ENCODE results near the gene HEPACAM2. TPM values are rescaled to one million over a fixed set of nuclear protein-coding genes. Genes with fewer than 3 reads are reported as not detected.

The HEPACAM2 gene
- total and polyA plus RNA-seq, 2 experiments from 2014 or later: not detected

- TF ChIP-seq EZH2phosphoT487 (IDR thresholded peaks at IDR 0.05; ENCODE audit: insufficient read depth, low read depth) (no peak), EZH2 (IDR thresholded peaks at IDR 0.05; ENCODE audit: insufficient read depth, poor library complexity, severe bottlenecking) (no peak)
- no peak overlapping the region for H3K27ac ChIP-seq
- no peaks in the 10 kb centered on the region for H3F3A ChIP-seq (ENCODE audit: insufficient read depth)
- 79 to 80% methylated on average over 2 of the region's 2 CpGs for WGBS, 2 experiments (ENCODE audit: low coverage in 1 of 2, low lambda C conversion rate in 2 of 2, missing lambda C conversion rate in 2 of 2)
- no peaks in the 10 kb centered on the region for H3K27me3 ChIP-seq (replicated peaks; ENCODE audit: insufficient read depth)
- H3K9me3 ChIP-seq (ENCODE audit: low read depth): no peaks in the 10 kb centered on the region
- no peak overlapping the region for H3K4me2 ChIP-seq (ENCODE audit: unreplicated experiment)
- in situ Hi-C loops (cut with MboI): no loop called here
- H3K4me1 ChIP-seq (ENCODE audit: insufficient read depth): no peaks in the 10 kb centered on the region
- H3K9ac ChIP-seq: no peak overlapping the region
- H4K20me1 ChIP-seq (ENCODE audit: insufficient read depth): no peaks in the 10 kb centered on the region
- 0 out of 2 replicates have a peak, but pooled peaks cover 3% of the 10 kb centered on the region for H3K36me3 ChIP-seq (ENCODE audit: low read depth)
- no peaks in the 10 kb centered on the region for H3K9me2 ChIP-seq (ENCODE audit: insufficient read depth)
- no peak overlapping the region for H3K4me3 ChIP-seq
- DNase-seq: no peak
- peaks cover 43% of the 10 kb centered on the region for H3K79me2 ChIP-seq (ENCODE audit: insufficient read depth)
- no peak overlapping the region for H2AFZ ChIP-seq
These were observed 12.5 kb upstream of the HEPACAM2 start for GRCh38 chr7:93238748-93239147.

DNA sequence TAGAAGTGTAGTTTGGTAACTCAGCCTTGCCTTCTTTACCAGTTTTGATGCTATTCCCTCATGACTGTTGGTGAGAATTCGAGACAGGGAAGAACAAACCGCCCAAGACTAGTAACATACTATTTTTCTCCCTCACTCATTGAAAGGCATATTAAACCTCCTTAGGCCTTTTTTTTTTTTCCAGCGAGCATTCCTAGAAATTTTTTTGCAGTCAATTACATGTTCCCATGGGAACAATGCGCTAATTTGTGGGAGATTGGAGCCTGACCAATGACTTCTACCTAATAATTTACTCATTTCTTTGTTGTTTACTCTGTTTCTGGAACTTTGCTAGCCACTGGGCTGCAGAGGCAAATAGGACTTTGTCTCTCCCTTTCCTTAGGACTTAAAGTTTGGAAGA is 11.9 kb upstream of the HEPACAM2 start:
- H2AFZ ChIP-seq: no peak overlapping the region
- H3K9me3 ChIP-seq (ENCODE audit: low read depth): no peaks in the 10 kb centered on the region
- no peak overlapping the region for H3K9ac ChIP-seq
- no peaks in the 10 kb centered on the region for H3K9me2 ChIP-seq (ENCODE audit: insufficient read depth)
- no peak overlapping the region for H3K27ac ChIP-seq
- H3K79me2 ChIP-seq (ENCODE audit: insufficient read depth): peaks cover 49% of the 10 kb centered on the region
- 97% methylated on average over 4 of the region's 4 CpGs for WGBS, 2 experiments (ENCODE audit: low coverage in 1 of 2, low lambda C conversion rate in 2 of 2, missing lambda C conversion rate in 2 of 2)
- H3K4me2 ChIP-seq (ENCODE audit: unreplicated experiment): no peak overlapping the region
- no peak for DNase-seq
- H3K36me3 ChIP-seq (ENCODE audit: low read depth): 0 out of 2 replicates have a peak, but pooled peaks cover 3% of the 10 kb centered on the region
- in situ Hi-C loops (cut with MboI): no loop called here
- no peak overlapping the region for H3K4me3 ChIP-seq
- 0 out of 2 replicates have a peak, but pooled peaks cover 2% of the 10 kb centered on the region for H3K4me1 ChIP-seq (ENCODE audit: insufficient read depth)
- H4K20me1 ChIP-seq (ENCODE audit: insufficient read depth): no peaks in the 10 kb centered on the region
- no peaks in the 10 kb centered on the region for H3K27me3 ChIP-seq (replicated peaks; ENCODE audit: insufficient read depth)
- TF ChIP-seq EZH2 (IDR thresholded peaks at IDR 0.05; ENCODE audit: insufficient read depth, poor library complexity, severe bottlenecking): no peak
- no peak for TF ChIP-seq EZH2phosphoT487 (IDR thresholded peaks at IDR 0.05; ENCODE audit: insufficient read depth, low read depth)
- no peaks in the 10 kb centered on the region for H3F3A ChIP-seq (ENCODE audit: insufficient read depth)

DNA sequence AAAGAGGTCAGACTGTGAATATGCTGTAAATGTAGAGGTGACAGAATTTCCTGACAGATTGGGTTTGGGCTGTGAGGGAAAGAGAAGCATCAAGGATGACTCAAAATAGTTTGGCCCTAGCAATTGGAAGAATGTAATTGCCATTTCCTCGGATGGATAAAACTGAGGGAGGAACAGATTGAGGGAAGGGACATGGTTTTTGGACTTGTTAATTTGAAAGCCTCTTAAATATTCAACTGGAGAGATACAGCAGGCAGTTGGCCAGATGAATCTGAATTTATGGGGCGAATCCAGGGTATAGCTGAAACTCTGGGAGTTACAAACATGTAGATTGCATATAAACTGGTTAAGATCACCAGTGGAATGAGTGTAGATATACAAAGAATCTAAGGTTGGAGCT is 9.3 kb upstream of the HEPACAM2 start:
- no peaks in the 10 kb centered on the region for H4K20me1 ChIP-seq (ENCODE audit: insufficient read depth)
- no peak overlapping the region for H3K4me3 ChIP-seq
- peaks cover 59% of the 10 kb centered on the region for H3K79me2 ChIP-seq (ENCODE audit: insufficient read depth)
- no peak overlapping the region for H3K9ac ChIP-seq
- no peaks in the 10 kb centered on the region for H3K27me3 ChIP-seq (replicated peaks; ENCODE audit: insufficient read depth)
- in situ Hi-C loops (cut with MboI): no loop called here
- H2AFZ ChIP-seq: no peak overlapping the region
- DNase-seq: no peak
- 0 out of 2 replicates have a peak, but pooled peaks cover 5% of the 10 kb centered on the region for H3K4me1 ChIP-seq (ENCODE audit: insufficient read depth)
- WGBS, 2 experiments (ENCODE audit: low coverage in 1 of 2, low lambda C conversion rate in 2 of 2, missing lambda C conversion rate in 2 of 2): 66 to 71% methylated on average over 2 of the region's 2 CpGs
- no peaks in the 10 kb centered on the region for H3K36me3 ChIP-seq (ENCODE audit: low read depth)
- TF ChIP-seq EZH2phosphoT487 (IDR thresholded peaks at IDR 0.05; ENCODE audit: insufficient read depth, low read depth): no peak
- TF ChIP-seq EZH2 (IDR thresholded peaks at IDR 0.05; ENCODE audit: insufficient read depth, poor library complexity, severe bottlenecking): no peak
- no peaks in the 10 kb centered on the region for H3K9me2 ChIP-seq (ENCODE audit: insufficient read depth)
- H3K4me2 ChIP-seq (ENCODE audit: unreplicated experiment): no peak overlapping the region
- H3K9me3 ChIP-seq (ENCODE audit: low read depth): no peaks in the 10 kb centered on the region
- no peaks in the 10 kb centered on the region for H3F3A ChIP-seq (ENCODE audit: insufficient read depth)
- H3K27ac ChIP-seq: no peak overlapping the region

DNA sequence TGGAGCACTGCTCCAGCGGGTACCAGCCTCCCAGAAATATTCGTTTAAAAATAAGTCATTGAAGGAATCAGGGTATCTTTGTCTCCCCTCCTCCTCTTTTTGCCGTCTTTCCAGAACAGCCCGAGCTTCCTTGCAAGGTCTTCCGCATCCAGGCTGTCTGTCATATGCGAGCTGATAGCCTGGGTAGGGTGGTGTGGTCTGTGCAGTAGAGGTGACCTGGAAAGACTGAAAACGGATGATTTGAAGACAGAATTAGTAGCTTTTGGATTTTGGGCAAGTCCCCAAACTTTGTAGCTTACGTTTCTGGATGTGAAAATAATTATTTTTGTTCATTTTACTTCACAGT is 6.4 kb upstream of the HEPACAM2 start:
- Histone ChIP-seq H2AFZ (peak overlapping the region; percentile 100), H3K9me2 (ENCODE audit: insufficient read depth) (no peaks in the 10 kb centered on the region), H3K36me3 (ENCODE audit: low read depth) (no peaks in the 10 kb centered on the region), H4K20me1 (ENCODE audit: insufficient read depth) (no peaks in the 10 kb centered on the region), H3F3A (ENCODE audit: insufficient read depth) (no peaks in the 10 kb centered on the region), H3K4me3 (peak overlapping the region; percentile 99), H3K9ac (peak overlapping the region; percentile 81), H3K4me2 (ENCODE audit: unreplicated experiment) (peak overlapping the region; percentile 79), H3K79me2 (ENCODE audit: insufficient read depth) (peaks cover 38% of the 10 kb centered on the region), H3K9me3 (ENCODE audit: low read depth) (no peaks in the 10 kb centered on the region), H3K27me3 (replicated peaks; ENCODE audit: insufficient read depth) (no peaks in the 10 kb centered on the region), H3K27ac (no peak overlapping the region), H3K4me1 (ENCODE audit: insufficient read depth) (0 out of 2 replicates have a peak, but pooled peaks cover 5% of the 10 kb centered on the region)
- in situ Hi-C loops (cut with MboI): no loop called here
- TF ChIP-seq EZH2 (IDR thresholded peaks at IDR 0.05; ENCODE audit: insufficient read depth, poor library complexity, severe bottlenecking): no peak
- no peak for TF ChIP-seq EZH2phosphoT487 (IDR thresholded peaks at IDR 0.05; ENCODE audit: insufficient read depth, low read depth)
- peak; percentile 42 for DNase-seq
- 0 to 1% methylated on average over 8 of the region's 8 CpGs for WGBS, 2 experiments (ENCODE audit: low coverage in 1 of 2, low lambda C conversion rate in 2 of 2, missing lambda C conversion rate in 2 of 2)

All from GM23248 (cell line).